Uterus (tissue), 2 donors: ENCODE measurements around the gene SMIM7.

ENCODE experiments used
- CTCF ChIP-seq, 4 experiments: fragments of 200-600 bp in 2 of 4; fragments of 450-650 bp in 2 of 4; sonication (generic) in 2 of 4; IDR thresholded peaks; one replicate each; pipeline ENCODE4 v1.5.1; 2016 to 2019; ENCODE audit warnings: antibody characterized with exemption in 4 of 4, mild to moderate bottlenecking in 2 of 4, moderate library complexity in 1 of 4
- POLR2A ChIP-seq, 2 donors: fragments of 450-650 bp; IDR thresholded peaks; one replicate each; pipeline ENCODE4 v1.6.1; 2016; ENCODE audit warnings: antibody characterized with exemption in 2 of 2, mild to moderate bottlenecking in 1 of 2, moderate library complexity in 1 of 2

- TF ChIP-seq CTCF (IDR thresholded peaks at IDR 0.05) (no peak), POLR2A (IDR thresholded peaks at IDR 0.05) (no peak)
These were observed 42.2 kb upstream of the SMIM7 start for GRCh38 chr19:16702123-16702522.
